ENCODE measurements around the gene NDUFV1.

Gene NDUFV1

DNA sequence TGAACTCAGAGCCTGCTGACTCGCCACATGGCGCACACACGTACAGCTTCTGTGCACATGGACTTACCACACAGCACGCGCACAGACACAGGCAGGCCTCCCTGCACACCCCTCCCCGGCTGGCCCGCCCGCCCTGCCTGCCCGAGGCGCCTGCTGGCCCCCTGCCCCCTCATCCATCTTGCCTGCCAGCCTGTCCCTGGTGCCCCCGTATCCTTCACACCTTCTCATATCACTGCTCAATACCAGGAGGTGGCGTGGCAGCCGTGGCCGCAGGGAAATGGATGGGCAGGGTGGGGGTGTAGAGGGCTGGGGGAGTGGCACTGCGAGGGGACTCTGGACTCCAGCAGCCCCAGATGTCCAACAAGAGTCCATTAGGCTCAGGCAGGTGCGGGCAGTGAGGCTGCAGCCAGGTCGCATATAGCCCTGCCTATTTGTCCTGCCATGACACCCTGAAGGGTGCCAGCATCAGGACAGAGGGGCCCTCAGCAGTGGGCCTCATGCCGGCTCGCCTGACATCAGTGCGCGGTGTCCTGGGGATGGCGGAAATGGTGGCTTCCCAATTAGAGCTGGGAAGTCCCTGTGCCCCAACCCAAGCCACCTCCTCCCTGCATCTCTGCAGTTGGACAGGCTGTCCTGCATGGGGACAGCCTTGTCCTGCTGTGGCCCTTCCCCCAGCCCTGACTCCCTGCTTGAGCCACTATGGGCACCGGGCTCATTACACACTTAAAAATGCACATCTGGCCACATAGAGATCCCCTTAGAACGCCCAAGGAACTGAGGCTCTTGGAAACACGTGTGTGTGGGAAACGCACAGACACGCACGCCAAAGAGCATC, 34.8 kb downstream of the NDUFV1 start:
- TF ChIP-seq CTCF (conservative IDR thresholded peaks at IDR 0.05; ENCODE audit: low read depth, low read length) = no peak
- H3K4me3 ChIP-seq (ENCODE audit: low read depth, low read length) = no peak overlapping the region
- DNase-seq (ENCODE audit: low read depth) = no peak

DNA sequence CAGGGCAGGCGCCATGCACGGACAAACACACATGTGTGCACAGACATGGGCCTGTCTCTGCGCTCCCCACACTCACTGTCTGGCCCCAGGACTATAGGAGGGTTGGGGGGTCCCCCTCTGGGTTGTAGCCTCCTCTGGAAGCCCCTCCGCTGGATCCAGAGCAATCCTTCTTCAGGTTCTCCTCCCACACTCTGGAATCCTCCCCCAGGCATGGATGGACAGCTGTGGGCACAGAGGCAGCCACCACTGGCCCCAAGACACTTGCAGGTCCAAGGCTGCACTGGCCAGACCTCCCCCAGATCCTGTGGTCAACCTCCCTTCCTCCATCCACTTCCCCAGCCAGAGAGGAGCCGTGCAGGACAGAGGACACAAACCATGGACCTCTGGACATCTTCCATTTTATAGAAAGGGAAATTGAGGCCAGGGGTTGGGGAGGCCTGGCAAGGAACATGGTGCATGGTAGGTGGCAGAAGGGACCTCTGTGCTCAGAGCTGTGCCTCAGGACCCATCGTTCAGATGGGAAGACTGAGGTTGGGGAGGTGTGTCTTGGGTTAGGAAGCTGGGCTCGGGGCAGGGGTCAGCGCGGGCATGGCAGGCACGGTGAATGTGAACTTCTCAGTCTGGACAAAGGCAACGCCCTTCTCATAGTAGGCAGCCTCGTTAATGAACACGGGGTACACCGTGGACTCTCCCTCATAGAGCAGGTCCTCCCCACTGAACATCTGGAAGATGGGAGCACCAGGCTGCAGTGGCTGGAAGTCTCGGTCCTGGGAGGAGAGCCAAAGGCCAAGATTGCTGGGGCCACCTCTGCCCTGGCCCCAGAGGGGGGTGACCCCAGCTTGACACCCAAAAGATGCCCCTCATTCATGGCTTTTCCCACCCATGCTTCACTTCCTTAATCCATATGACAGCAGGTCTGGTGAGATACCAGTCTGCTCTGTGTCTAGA, 35.7 kb downstream of the NDUFV1 start:
- no peak overlapping the region for H3K4me3 ChIP-seq (ENCODE audit: low read depth, low read length)
- DNase-seq (ENCODE audit: low read depth) = no peak
- no peak for TF ChIP-seq CTCF (conservative IDR thresholded peaks at IDR 0.05; ENCODE audit: low read depth, low read length)

GRCh38 chr11:67644042-67644441, 37.3 kb downstream of the NDUFV1 start:
- peak; percentile 24 for DNase-seq (ENCODE audit: low read depth)
- peak; percentile 45 for TF ChIP-seq CTCF (conservative IDR thresholded peaks at IDR 0.05; ENCODE audit: low read depth, low read length)
- H3K4me3 ChIP-seq (ENCODE audit: low read depth, low read length) = no peak overlapping the region

DNA sequence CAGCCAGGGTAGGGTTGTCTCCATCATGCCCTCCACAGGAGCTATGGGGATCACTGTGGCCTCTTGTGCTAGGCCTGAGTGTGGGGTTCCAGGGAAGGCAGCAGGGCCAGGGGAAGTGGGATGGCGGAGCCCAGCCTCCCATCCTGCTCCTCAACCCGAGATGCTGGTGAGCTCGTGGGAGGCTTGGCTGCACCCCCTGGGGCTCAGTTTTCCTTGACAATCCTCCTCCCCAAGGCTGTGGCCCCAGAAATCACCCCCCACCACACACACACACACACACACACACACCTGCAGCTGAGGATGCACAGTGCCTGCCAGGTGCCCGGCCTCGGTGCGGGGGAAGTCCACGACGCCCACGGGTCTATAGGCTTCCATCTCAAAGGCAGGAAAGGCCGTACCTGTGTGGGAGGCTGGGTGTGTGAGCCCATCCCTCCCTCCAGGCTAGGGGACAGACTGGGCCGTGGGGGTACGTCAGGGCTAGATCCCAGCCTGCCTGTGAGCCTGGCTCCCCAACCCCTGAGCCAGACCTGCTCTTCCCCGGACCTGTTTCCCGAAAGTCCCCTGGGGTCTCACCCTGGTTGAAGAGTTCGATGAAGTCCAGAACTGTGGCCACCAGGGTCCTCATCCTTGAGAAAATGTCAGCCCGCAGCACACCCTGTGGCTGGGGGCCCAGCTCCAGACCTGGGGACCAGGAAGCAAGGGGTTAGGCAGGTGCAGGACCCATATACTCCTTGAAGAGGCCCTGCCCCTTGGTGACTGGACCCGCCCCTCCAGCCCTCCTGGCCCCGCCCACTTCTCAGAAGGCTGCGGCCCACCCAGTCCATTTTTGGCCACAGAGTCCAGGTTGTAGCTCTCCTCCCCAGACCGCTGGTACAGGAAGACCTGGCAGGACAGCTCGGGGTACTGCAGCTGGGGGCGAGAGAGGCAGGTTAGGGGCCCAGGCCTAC, 38.0 kb downstream of the NDUFV1 start:
- H3K4me3 ChIP-seq (ENCODE audit: low read depth, low read length) = no peak overlapping the region
- TF ChIP-seq CTCF (conservative IDR thresholded peaks at IDR 0.05; ENCODE audit: low read depth, low read length) = no peak
- no peak for DNase-seq (ENCODE audit: low read depth)

GRCh38 chr11:67645521-67646461, 39.1 kb downstream of the NDUFV1 start:
- no peak overlapping the region for H3K4me3 ChIP-seq (ENCODE audit: low read depth, low read length)
- TF ChIP-seq CTCF (conservative IDR thresholded peaks at IDR 0.05; ENCODE audit: low read depth, low read length) = no peak
- no peak for DNase-seq (ENCODE audit: low read depth)
